HCT116 (cell line): ENCODE results near the gene ZBED6. TPM values are rescaled to one million over a fixed set of nuclear protein-coding genes. Genes with fewer than 3 reads are reported as not detected.
"Not testable (repeated sequence)": the region's sequence is repeated elsewhere in the genome, so short reads cannot be mapped to it uniquely, and the experiment has no call there.

ENCODE experiments used
- ATAC-seq: fragments of 200-7000 bp; cut with Tn5 transposase; 2 replicates; pipeline ENCODE4 v1.9.1; 2020; ENCODE audit warnings: mild to moderate bottlenecking, moderate library complexity
- BruUV-seq: library from RNA; stranded (reverse); fragments of 400-500 nt; replicated peaks from 2 replicates; lab custom pipeline; 2021; lab: Mats Ljungman, UMichigan
- CTCF ChIA-PET: fragments of 300-600 bp; sonication (Branson Sonifier 250); formaldehyde crosslinking; loops from one replicate; lab custom pipeline; 2021; ENCODE audit warnings: antibody characterized with exemption; lab: Charles Lee
- POLR2A ChIA-PET: fragments of 300-600, 350-600 bp; sonication (Branson Sonifier 250); formaldehyde crosslinking; loops from one replicate; lab custom pipeline; 2021; ENCODE audit warnings: antibody characterized with exemption; lab: Charles Lee
- RAD21 ChIA-PET, 2 experiments: fragments of 300-600 bp; sonication (Branson Sonifier 250); formaldehyde crosslinking; loops; one replicate each; lab custom pipeline; 2023; ENCODE audit warnings: low total read pairs in 2 of 2; ENCODE audit not compliant: uncharacterized antibody in 2 of 2, unreplicated experiment in 2 of 2, low non-redundant PET in 1 of 2; lab: Charles Lee
- DNase-seq: peaks from one replicate; pipeline ENCODE4 v3.0.0-alpha.2; 2010; ENCODE audit warnings: low read depth, low spot score
- H2AFZ ChIP-seq: fragments of 200-600 bp; shearing (Covaris generic), sonication (generic); 2 replicates; pipeline ENCODE4 v1.6.1; 2017; ENCODE audit warnings: low read depth, mixed run types, mixed read lengths, antibody characterized with exemption, low read length; ENCODE audit not compliant: poor library complexity, severe bottlenecking
- H3K27ac ChIP-seq: 2 replicates; pipeline ENCODE4 v1.5.1; 2012; ENCODE audit warnings: low read depth, low read length
- H3K27me3 ChIP-seq: fragments of 200-600 bp; sonication (generic); 2 replicates; pipeline ENCODE4 v1.6.1; 2016; ENCODE audit warnings: mixed run types, low read length, mixed read lengths; ENCODE audit not compliant: insufficient read depth
- H3K36me3 ChIP-seq, 2 experiments: fragments of 200-500 bp in 1 of 2; fragments of 200-600 bp in 1 of 2; sonication (Bioruptor generic) in 1 of 2; sonication (generic) in 1 of 2; 2 replicates each; pipeline versions ENCODE4 v1.5.1 to v1.6.1; 2014 to 2016; ENCODE audit warnings: low read length in 2 of 2, inconsistent platforms in 1 of 2, mixed read lengths in 1 of 2, mixed run types in 1 of 2; ENCODE audit not compliant: insufficient read depth in 2 of 2, control insufficient read depth in 1 of 2
- H3K4me1 ChIP-seq, 2 experiments: fragments of 200-600 bp in 1 of 2; sonication (generic) in 1 of 2; 2 replicates each; pipeline versions ENCODE4 v1.5.1 to v1.6.1; 2012 to 2017; ENCODE audit warnings: low read length in 2 of 2, inconsistent platforms in 1 of 2, mild to moderate bottlenecking in 1 of 2, mixed read lengths in 1 of 2, mixed run types in 1 of 2, moderate library complexity in 1 of 2; ENCODE audit not compliant: insufficient read depth in 2 of 2, control insufficient read depth in 1 of 2
- H3K4me2 ChIP-seq: fragments of 200-600 bp; sonication (generic); 2 replicates; pipeline ENCODE4 v1.6.1; 2017; ENCODE audit warnings: mixed run types, low read length, mixed read lengths
- H3K4me3 ChIP-seq, 2 experiments: fragments of 200-600 bp in 1 of 2; sonication (generic) in 1 of 2; replicated peaks in 1 of 2; 2 replicates each; pipeline ENCODE4 v1.5.1; 2011 to 2016; ENCODE audit warnings: low read length in 2 of 2, control low read depth in 1 of 2, low read depth in 1 of 2, mild to moderate bottlenecking in 1 of 2, mixed read lengths in 1 of 2, mixed run types in 1 of 2
- H3K79me2 ChIP-seq: fragments of 200-600 bp; sonication (generic); 2 replicates; pipeline ENCODE4 v1.6.1; 2017; ENCODE audit warnings: mild to moderate bottlenecking, mixed run types, low read length, moderate library complexity, mixed read lengths; ENCODE audit not compliant: insufficient read depth
- H3K9ac ChIP-seq: fragments of 200-600 bp; sonication (generic); 2 replicates; pipeline ENCODE4 v1.6.1; 2016; ENCODE audit warnings: low read length, mixed read lengths
- H3K9me2 ChIP-seq: fragments of 200-600 bp; sonication (generic), shearing (Covaris generic); 2 replicates; pipeline ENCODE4 v1.6.1; 2017; ENCODE audit warnings: mixed run types, mild to moderate bottlenecking, moderate library complexity; ENCODE audit not compliant: insufficient read depth
- H3K9me3 ChIP-seq, 2 experiments: fragments of 200-500 bp in 1 of 2; fragments of 200-600 bp in 1 of 2; sonication (Bioruptor generic) in 1 of 2; sonication (generic) in 1 of 2; 2 replicates each; pipeline ENCODE4 v1.6.1; 2014 to 2017; ENCODE audit warnings: low read length in 2 of 2, mixed read lengths in 2 of 2, inconsistent platforms in 1 of 2, low read depth in 1 of 2, mild to moderate bottlenecking in 1 of 2, mixed run types in 1 of 2, moderate library complexity in 1 of 2; ENCODE audit not compliant: control insufficient read depth in 1 of 2, insufficient read depth in 1 of 2
- H4K20me1 ChIP-seq: fragments of 200-600 bp; sonication (generic), shearing (Covaris generic); 2 replicates; pipeline ENCODE4 v1.6.1; 2017; ENCODE audit warnings: mixed run types, mild to moderate bottlenecking, moderate library complexity; ENCODE audit not compliant: insufficient read depth
- CEBPB ChIP-seq: IDR thresholded peaks from 2 replicates; pipeline ENCODE4 v1.6.1; 2012; ENCODE audit warnings: low read depth
- FOSL1 ChIP-seq: IDR thresholded peaks from 2 replicates; pipeline ENCODE4 v1.6.1; 2012; ENCODE audit warnings: low read depth
- JUND ChIP-seq: IDR thresholded peaks from 2 replicates; pipeline ENCODE4 v1.6.1; 2012
- POLR2AphosphoS5 ChIP-seq: IDR thresholded peaks from 2 replicates; pipeline ENCODE4 v1.6.1; 2011; ENCODE audit warnings: mild to moderate bottlenecking, low read depth, low read length, moderate library complexity
- REST ChIP-seq: IDR thresholded peaks from 2 replicates; pipeline ENCODE4 v1.6.1; 2012; ENCODE audit warnings: low read depth
- TCF7L2 ChIP-seq: IDR thresholded peaks from 2 replicates; pipeline ENCODE4 v1.7.0; 2011; ENCODE audit warnings: borderline replicate concordance, inconsistent platforms; ENCODE audit not compliant: insufficient read depth, insufficient read length; ENCODE audit errors: extremely low read depth
- intact Hi-C: fragments of 100-400 bp; cut with micrococcal nuclease; formaldehyde crosslinking; loops from 2 replicates; pipeline ENCODE4 v1.10.0; 2022
- total RNA-seq: library from RNA; stranded (reverse); gene quantifications from one replicate; pipeline ENCODE4 v1.2.1, GENCODE V29; 2021; ENCODE audit not compliant: unreplicated experiment

Gene ZBED6
- total RNA-seq, 1 experiment from 2014 or later = 26.9 TPM

DNA sequence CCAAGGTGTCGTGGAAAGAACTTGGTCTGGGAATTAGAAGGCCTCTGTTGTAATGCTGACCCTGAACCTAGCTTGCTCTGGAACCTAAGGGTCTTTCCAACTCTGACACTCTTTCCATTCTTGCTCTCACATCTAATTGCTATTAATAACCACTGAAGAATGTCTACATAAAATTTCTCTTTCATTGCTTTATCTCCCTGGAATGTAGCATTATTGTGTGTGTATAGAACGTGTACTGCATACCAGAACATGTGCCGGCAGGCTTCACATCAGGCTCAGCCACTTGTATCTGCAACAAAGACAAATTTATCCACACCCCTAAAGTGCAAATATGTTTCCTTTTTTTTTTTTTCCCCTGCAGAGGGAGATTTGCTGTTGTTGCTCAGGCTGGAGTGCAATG lies 44.4 kb upstream of the ZBED6 start (continued):
- TF ChIP-seq REST (no peak), CEBPB (no peak), POLR2AphosphoS5 (no peak), TCF7L2 (no peak)

DNA sequence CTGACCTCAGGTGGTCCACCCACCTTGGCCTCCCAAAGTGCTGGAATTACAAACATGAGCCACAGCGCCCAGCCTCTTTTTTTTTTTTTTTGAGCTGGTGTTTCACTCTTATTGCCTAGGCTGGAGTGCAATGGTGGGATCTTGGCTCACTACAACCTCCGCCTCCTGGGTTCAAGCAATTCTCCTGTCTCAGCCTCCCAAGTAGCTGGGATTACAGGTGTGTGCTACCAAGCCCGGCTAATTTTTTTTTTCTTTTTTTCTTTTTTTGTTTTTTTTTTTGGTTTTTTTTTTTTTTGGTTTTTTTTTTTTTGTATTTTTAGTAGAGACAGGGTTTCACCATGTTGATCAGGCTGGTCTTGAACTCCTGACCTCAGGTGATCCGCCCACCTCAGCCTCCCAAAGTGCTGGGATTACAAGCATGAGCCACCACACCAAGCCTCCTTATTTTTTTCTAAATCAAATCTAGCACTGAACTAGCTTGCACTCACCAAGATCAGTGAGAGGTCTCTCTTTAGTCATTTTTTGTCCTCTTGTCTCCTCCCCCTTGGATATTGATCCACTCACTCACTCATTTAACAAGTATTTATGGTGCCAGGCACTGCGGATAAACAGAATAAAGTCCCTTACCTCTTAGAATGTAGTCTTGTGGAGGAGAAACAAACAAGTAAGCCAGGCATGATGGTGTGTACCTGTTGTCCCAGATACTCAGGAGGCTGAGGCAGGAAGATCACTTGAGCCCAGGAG lies 43.6 kb upstream of the ZBED6 start:
- H4K20me1 ChIP-seq, H2AFZ ChIP-seq, H3K9me2 ChIP-seq, H3K79me2 ChIP-seq, H3K27me3 ChIP-seq, H3K9ac ChIP-seq, CTCF ChIA-PET, intact Hi-C loops, H3K27ac ChIP-seq, H3K4me3 ChIP-seq, H3K36me3 ChIP-seq, BruUV-seq, RAD21 ChIA-PET, H3K9me3 ChIP-seq: not testable (repeated sequence)
- DNase-seq (peak; percentile 29), ATAC-seq (peak; percentile 43)
- TF ChIP-seq FOSL1 (peak; percentile 27; the same call in 1 of the 2 replicates), JUND (peak; percentile 29; the same call in 1 of the 2 replicates)
- POLR2A ChIA-PET = interaction anchor here (0.7 kb wide), 1 partner anchor 10 kb away, joined by 5 read pairs; no protein-coding TSS in a partner anchor
- Histone ChIP-seq H3K4me2 (peak overlapping the region; percentile 44), H3K4me1 (peaks cover 24 to 51% of the 10 kb centered on the region in 2 experiments)
